ENCODE measurements around the gene MYCBP. TPM values are rescaled to one million over a fixed set of nuclear protein-coding genes. Genes with fewer than 3 reads are reported as not detected.
"Not testable (repeated sequence)": the region's sequence is repeated elsewhere in the genome, so short reads cannot be mapped to it uniquely, and the experiment has no call there.

Gene MYCBP
- total RNA-seq, 1 donor from 2014 or later = 11.4 TPM

DNA sequence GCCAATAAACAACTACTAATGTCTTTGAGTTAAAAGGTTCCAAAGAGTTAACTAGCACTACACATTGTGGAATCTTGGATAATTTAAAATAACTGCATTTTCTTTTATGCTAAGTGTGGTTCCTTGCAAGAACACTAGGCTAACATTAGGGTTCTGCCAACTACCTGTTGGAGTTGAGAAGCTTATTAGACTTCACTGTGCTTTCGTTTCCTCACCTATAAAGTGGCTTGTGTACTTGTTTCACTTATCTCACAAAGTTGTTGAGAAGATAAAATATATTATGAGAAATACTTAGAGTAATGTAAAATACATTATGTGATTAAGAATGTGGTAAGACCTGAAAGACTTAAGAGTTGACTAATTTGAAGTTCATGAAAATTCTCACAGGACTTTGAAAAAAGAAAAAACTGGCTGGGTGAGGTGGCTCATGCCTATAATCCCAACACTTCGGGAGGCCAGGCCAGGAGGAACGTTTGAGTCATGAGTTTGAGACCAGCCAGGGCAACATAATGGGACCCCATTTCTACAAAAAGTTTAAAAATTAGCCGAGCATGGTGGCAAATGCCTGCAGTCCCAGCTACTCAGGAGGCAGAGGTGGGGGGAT, 7.9 kb downstream of the MYCBP start:
- DNase-seq = no peak

- peak; percentile 27 for DNase-seq
Measured at GRCh38 chr1:38860454-38860795, 12.7 kb downstream of the MYCBP start.

DNA sequence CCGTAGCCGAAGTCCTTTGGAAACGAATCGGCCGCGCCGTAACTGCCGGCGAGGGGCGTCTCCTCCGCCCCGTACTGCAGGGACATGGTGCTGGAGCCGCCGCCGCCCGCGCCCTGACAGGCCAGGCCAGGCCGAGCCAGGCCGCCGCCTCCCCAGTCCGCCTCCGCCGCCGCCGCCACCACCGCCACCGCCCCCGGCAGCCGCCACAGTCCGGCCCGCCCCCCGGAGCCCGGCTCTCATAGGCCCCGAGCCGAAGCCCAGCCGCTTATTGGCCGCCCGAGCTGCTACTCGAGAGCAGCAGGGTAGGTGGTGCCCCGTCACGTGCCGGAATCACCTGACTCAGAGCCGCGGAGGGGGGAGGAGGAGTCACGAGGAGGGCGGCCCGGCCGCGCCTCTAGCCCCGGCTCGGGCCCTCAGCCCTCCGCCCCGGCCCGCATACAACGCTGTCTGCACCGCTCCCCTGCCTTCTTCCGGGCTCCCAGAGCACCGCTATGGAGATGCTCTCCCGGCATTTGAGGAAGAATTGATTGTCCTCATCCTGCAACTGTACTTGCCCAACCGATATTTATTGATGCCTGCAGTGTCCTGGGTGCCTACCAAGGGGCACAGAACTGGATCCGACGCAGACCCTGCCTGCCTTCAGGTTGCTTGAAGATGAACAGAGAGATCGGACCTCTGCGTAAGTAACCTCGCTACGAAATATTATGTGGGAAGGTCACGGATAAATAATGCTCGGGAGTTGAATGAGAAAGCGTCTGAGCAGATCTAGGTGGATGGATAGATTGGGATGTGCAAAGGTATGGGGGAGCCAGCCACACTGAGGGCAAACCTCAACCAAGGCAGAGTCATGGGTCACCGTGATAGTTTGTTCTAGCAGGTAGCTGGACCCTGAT, 13.3 kb downstream of the MYCBP start, which contains the start of gene RRAGC:
TSS of gene RRAGC (minus strand) at position 212 of the 893 bp plus-strand sequence. CDS start at position 86, 126 bp downstream.
- DNase-seq = peak; percentile 98

- peak; percentile 61 for DNase-seq
Measured at GRCh38 chr1:38858833-38859560, 14.2 kb downstream of the MYCBP start.

DNA sequence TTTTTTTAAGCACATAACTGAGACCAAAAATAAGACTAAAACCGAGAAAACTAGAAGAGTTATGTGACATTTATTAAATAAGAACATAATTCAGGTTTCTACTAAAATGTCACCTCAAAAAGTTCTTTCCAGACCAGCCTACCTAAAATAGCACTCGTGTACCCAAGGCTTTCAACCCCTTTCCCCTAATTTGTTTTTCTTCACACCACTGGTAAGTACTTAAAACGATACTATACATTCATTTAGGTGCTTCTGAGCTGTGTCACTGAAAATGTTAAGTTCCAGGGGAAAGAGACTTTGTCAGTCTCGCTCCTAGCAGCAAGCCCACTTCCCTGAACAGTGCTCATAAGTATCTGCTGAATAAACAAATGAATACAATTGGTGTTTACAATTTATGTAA, 20.4 kb downstream of the MYCBP start:
- DNase-seq = no peak

DNA sequence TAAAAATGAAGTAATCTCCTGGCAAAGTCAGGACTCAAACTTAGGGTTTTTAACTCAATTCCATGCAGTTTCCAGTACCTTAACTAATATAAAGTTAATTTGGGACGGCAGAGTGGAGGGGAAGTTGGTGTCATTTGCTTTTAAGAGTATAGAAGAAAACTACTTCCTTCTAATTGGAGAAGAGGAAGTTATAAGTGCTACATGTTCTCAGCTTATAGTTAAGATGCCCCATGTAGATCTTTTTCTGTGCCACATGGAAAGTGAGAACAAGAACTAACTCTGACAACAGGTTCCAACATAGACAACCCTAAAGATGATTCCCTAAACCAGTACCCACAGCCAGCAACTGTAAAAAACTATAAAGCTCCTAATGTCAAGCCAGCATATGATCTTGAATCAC, 25.1 kb downstream of the MYCBP start:
- no peak for DNase-seq

GRCh38 chr1:38846210-38846609, 26.9 kb downstream of the MYCBP start:
- DNase-seq = no peak

- not testable (repeated sequence) for DNase-seq
Measured at GRCh38 chr1:38845088-38845487, 28.1 kb downstream of the MYCBP start.

GRCh38 chr1:38840281-38840680, 32.9 kb downstream of the MYCBP start:
- peak; percentile 49 for DNase-seq

GRCh38 chr1:38839363-38839762, 33.8 kb downstream of the MYCBP start:
- peak; percentile 69 for DNase-seq

GRCh38 chr1:38836316-38836715, 36.8 kb downstream of the MYCBP start:
- DNase-seq = not testable (repeated sequence)

DNA sequence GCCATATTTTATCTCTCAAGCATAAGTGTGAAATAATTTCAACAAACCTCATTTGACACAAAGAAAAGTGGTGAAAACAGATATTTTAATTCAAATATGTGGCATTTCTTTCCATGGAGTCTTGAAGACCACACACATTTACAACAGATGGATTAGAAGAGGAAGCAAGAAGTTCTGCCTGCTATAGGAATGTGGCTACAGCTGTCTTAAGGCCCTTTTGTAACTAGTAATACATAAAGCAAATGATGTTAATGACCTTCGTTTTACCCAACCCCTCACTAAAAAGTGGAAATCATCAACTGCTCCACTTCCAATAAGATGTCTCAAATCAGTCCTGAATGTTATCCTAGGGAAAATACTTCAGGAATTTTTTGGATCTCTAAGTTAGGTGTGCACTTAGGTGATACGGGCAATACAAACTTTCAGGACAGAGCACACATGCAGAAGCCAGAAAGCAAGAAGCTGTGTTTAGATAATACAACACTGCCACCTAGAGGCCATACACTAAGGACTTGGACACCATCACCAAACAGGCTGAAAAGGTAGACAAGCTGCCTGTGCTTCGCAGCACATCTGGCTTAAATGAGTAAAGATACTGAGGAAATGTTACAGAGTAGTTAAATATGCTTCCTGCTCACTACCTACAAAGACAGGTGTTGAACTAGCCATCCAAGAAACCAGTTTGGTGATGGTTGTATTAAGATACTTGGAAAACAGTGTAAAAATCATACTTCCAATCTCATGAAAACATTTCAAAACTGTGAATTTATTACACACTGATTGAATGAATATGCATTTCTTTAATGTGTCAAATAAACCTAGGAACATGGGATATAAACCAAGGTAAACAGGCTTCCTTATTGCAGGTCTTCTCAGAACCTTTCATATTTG, 38.0 kb downstream of the MYCBP start:
- peak; percentile 93 for DNase-seq

DNA sequence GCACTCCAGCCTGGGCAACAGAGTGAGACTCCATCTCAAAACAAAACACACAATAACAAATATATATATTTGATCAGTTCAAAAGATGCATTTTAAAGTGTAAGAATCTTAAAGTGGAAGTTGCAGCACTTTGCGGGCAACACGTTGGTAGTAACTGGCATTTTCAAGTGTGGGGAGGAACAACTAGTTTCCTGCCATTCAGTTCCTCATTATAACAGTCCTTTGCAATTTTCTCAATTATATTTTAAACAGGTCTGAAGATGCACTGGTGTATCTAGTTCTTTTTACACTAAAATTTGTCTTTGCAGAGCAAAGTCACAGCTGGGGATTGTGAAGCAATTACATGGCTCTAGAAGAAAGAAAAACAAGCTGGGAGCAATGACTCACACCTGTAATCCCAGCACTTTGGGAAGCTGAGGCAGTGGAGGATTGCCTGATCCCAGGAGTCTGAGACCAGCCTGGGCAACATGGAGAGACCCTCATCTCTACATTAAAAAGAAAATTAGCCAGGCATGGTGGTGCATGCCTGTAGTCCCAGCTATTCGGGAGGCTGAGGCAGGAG, 38.8 kb downstream of the MYCBP start:
- no peak for DNase-seq

DNA sequence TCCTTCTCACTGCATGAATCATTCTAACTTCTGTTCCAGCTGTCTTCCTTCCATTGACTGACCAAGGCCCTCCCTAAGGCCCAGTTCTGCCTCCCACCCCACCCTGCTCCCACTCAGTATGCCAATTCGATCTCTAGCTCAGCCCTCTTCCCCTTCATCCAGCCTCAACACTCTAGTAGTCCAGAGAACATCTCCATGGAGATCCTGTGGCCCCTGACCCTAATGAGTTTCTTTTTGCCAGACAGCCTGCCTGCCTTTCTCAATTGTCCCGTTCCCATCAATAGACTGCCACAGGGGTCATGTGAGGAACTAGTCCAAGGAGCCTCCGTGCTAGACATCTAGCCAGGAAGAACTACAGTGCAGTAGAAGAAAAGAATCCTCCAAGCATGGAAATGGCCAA, 40.0 kb downstream of the MYCBP start:
- no peak for DNase-seq

- DNase-seq = no peak
Measured at GRCh38 chr1:38832370-38832734, 40.8 kb downstream of the MYCBP start.

DNA sequence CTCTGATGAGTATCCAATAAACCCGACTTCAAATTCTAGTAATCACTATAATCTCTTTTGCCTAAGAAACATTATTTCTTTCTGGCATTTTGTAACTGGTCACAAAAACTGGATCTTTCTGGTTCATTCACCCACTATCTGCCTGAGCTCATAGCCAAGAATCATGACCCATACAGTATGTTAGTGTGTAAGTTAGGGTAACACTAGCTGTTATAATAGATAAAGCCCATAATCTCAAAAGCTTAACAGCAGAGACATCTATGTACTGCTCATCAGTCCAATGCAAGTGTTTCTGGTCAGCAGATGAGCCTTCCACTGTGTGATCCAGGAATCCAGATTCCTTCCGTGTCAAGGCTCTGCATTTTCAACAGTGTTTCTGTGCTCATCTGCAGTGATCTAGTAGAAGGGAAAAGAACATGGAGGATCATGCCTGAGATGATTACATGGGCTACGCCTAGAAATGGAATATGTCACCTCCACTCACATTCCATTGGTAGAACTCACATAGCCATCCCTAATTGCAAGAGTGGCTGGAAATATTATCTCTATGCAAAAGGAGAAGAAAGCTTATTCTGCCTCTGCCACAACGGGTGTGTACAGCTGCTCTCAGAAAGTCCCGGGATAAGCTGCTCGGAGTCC, 41.3 kb downstream of the MYCBP start:
- DNase-seq = no peak

- DNase-seq = no peak
Measured at GRCh38 chr1:38829368-38829767, 43.8 kb downstream of the MYCBP start.

- no peak for DNase-seq
Measured at GRCh38 chr1:38827318-38827717, 45.8 kb downstream of the MYCBP start.

- DNase-seq = no peak
Measured at GRCh38 chr1:38826886-38827285, 46.3 kb downstream of the MYCBP start.

DNA sequence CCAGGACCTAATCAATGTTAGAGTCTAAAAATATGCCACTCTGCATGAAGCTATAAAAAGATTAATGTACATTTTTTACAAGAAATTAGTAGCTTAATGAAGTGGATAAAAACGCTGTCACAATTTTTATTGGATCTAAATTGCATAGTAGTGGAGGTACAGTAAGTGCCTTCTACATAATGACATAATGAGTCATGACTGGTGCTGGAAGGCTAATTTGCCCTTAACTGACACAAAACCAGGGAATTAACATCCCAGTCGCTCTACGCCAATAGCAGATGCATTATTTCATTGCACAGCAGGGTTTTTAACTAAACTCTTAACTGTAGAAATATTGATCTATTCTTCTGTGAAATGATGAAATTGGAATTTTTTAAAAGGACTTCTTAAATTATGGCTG, 46.9 kb downstream of the MYCBP start:
- no peak for DNase-seq

DNA sequence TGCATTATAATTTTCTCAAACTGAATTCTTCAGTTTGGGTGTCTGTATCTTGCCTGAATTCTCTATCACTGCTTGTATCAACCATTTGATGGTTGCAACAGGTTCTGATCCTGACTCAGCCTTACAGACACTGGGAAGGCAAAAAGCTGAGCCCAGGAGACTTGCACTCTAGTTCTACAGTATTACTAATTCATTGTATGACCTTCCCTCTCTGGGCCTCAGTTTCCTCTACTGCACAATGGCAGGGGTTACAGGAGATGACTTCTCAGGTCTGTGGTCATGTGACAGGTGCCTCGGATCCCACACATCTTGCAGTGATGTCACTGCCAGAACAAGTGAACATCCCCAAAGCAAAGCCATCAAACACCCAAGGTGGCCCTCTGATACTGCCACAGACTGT, 52.3 kb downstream of the MYCBP start:
- DNase-seq = no peak

- DNase-seq = no peak
Measured at GRCh38 chr1:38819516-38819915, 53.6 kb downstream of the MYCBP start.
